Measurements from ENCODE around the gene IDH2.

Gene IDH2

DNA sequence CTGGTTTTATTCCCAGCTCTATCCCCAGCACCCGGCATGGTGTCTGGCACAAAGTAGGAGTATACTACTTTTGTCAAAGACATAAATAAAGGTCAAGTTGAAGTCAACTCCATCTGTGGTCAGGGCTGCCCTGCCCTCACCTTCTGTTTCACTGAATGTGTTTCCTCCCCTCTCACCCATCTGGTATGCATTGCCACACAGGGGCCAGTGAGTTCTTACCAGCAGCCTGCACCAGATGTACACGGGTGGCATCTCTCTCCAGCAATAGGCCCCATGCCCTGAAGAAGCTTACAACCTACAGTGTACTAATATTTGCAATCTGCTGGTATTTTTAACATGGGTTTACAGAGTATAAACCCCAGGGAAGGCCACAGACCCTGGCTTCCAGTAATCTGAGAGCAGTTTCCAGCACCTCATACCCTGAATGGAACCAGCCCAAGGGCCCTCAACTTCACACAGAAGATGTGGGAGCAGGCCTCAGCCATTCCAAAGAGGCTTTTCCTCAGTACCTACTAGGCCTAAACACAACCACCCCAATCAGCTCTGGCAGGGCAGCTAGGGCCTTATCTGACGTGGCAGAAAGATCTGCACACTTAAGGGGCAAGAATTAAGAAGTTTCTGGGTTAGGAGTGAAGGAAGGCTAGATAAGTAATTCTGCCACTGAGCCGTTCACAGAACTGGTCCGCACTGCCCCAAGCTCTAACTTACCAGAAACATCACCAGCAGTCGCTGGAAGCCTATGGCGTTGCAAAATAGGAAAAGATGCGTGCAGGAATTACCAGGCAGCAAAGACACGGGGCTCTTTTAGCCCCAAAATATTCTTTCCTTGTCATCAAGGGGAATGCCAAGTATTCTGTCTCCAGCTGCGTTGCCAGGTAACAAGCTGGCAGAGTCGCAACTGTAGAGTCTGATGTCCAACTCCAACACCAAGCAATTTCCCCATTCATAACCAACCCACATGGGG, 2.1 kb downstream of the IDH2 start:
- TF ChIP-seq, protein P1, sequence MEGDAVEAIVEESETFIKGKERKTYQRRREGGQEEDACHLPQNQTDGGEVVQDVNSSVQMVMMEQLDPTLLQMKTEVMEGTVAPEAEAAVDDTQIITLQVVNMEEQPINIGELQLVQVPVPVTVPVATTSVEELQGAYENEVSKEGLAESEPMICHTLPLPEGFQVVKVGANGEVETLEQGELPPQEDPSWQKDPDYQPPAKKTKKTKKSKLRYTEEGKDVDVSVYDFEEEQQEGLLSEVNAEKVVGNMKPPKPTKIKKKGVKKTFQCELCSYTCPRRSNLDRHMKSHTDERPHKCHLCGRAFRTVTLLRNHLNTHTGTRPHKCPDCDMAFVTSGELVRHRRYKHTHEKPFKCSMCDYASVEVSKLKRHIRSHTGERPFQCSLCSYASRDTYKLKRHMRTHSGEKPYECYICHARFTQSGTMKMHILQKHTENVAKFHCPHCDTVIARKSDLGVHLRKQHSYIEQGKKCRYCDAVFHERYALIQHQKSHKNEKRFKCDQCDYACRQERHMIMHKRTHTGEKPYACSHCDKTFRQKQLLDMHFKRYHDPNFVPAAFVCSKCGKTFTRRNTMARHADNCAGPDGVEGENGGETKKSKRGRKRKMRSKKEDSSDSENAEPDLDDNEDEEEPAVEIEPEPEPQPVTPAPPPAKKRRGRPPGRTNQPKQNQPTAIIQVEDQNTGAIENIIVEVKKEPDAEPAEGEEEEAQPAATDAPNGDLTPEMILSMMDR (IDR thresholded peaks at IDR 0.05; ENCODE audit: extremely low read depth, missing control alignments): no peak
- DNase-seq (ENCODE audit: low spot score): peak; percentile 32

DNA sequence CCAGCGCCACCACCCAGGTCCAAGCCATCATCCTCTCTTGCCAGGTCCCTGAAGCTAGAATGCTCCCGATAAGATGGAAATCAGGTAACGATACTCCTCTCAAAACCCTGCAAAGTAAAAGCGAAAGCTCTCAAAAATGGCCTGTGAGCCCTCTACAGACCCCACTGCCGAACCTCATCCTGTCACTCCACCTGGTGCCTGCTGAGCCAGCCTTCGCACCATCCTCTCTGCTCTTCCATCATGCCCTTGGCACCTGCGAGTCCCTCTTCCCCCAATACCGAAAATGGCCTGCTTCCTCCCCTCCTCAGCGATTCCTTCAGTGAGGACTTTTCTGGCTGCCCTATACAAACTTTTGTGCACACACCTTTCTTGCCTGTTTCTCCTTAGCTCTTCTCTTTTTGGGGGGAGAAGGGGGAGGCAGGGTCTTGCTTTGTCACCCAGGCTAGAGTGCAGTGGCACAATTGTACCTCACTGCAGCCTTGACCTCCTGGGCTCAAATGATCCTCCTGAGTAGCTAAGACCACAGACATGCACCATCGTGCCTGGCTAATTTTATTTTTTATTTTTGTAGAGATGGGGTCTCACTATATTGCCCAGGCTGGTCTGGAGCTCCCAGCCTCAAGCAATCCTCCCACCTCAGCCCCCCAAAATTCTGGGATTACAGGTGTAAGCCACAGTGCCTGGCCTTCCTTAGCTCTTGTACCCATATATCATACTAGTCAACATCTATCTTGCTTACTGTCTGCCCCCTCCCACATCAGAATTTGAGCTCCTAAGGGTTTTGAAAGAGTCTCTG, 3.0 kb downstream of the IDH2 start:
- TF ChIP-seq, protein P1 (IDR thresholded peaks at IDR 0.05; ENCODE audit: extremely low read depth, missing control alignments): no peak
- peak; percentile 62 for DNase-seq (ENCODE audit: low spot score)

DNA sequence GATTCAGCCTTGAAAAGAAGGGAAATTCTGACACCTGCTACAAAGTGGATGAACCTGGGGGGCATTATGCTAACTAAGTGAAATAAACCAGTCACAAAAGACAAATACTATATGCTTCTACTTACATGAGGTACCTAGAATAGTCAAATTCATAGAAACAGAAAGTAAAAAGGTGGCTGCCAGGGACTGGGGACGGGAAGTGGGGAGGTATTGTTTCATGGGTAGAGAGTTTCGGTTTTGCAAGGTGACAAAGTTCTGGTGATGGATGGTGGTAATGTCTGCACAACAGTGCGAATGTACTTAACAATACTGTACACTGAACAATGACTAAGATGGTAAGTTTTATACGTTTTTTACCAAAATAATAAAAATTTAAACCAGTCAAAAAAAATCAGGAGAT, 4.8 kb downstream of the IDH2 start:
- TF ChIP-seq, protein P1 (IDR thresholded peaks at IDR 0.05; ENCODE audit: extremely low read depth, missing control alignments): no peak

DNA sequence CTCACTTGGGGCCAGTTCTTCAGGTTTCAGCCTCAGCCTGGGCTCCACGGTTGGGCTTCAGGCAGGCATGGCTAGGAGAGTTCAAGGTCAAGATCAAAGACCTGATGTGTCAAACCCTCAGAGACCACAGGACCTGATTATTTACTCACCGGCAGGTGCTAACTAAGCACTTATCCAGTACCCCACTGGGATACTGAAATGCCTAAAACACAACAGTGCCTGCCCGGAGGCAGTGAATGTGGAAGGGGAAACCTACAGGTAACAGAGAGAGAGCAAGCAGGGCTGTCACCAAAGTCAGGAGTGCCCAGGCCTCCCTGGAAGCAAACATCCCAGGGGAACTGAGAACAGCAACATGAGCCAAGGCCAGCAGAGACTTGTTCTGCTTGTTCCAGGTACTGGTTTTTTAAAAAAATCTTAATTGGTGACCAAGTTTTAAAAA, 6.7 kb downstream of the IDH2 start:
- TF ChIP-seq, protein P1 (IDR thresholded peaks at IDR 0.05; ENCODE audit: extremely low read depth, missing control alignments): no peak
- DNase-seq (ENCODE audit: low spot score): peak; percentile 41

More for the DNA sequence above, 4.8 kb downstream of the IDH2 start:
- peak; percentile 71 for DNase-seq (ENCODE audit: low spot score)

DNA sequence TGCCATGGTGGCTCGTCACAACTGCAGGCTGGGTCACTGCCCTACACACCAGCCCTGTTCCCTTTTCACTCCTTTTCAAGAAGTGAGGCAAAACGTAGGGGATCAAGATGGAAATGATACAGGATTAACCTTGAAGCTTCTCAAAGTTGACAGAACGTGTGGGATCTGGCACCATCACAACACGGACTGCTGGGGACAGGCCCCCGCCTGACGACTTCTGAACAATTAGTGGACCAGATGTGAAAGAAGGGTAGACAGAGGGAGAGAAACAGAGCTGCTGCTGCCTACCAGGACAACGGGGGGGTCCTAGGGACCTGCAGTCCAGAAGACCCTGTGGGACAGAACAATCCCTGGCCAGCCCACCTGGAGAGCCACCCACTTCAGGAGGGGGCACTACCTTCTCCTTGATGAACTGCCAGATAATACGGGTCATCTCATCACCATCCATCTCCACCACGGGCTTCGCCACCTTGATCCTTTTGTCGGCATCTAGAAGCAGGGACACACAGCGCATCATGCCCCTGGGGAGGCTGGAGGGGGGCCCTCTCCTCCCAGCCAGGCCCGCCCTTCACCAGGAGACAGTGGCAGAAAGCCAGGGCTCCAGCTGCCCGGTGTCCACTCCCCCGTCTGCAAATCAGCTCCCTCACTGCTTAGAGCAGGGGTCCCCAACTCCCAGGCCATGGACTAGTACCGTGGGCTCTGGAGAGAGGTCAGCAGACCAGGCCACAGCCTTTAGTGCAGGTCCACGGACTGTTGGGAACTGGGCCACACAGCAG, 10.9 kb downstream of the IDH2 start:
- no peak for DNase-seq (ENCODE audit: low spot score)
- TF ChIP-seq, protein P1 (IDR thresholded peaks at IDR 0.05; ENCODE audit: extremely low read depth, missing control alignments): no peak

DNA sequence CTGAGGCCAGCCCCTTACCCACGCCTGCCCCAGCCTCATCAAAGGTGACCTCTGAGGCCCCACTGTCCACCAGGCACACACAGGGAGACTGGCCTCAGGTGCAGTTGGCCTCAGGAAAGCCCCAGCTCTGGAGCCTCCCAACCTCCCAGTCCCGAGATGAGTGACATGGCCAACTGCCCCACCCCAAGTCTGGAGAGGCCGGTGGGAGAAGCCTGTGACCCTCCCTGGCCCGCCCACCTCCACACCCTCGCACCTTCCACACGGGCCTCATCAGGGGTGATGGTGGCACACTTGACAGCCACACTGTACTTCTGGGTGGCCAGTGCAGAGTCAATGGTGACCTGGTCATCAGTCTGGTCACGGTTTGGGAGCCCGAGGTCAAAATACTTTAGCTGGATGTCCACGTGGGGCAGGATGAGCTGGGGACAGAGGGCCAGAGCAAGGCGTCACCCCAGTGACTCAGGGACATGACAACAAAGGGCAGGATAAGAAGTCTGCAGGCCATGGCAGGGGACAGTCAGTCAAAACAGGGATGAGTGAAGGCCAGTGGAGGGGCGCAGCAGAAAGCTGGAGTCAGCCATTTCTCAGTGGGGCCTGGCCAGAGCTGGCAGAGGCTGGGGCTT, 11.9 kb downstream of the IDH2 start:
- no peak for DNase-seq (ENCODE audit: low spot score)

More for the DNA sequence above, 11.9 kb downstream of the IDH2 start:
- TF ChIP-seq, protein P1 (IDR thresholded peaks at IDR 0.05; ENCODE audit: extremely low read depth, missing control alignments): no peak
